HepG2 (cell line): ENCODE results near the gene MB21D2. TPM values are rescaled to one million over a fixed set of nuclear protein-coding genes. Genes with fewer than 3 reads are reported as not detected.

Source experiments
- ATF3 ChIP-seq: sonication (generic); formaldehyde crosslinking; IDR thresholded peaks from 2 replicates; pipeline ENCODE4 v1.4.0; 2020; ENCODE audit warnings: missing genetic modification reagents
- EP300 ChIP-seq, 3 experiments: sonication (generic) in 1 of 3; formaldehyde crosslinking in 1 of 3; IDR thresholded peaks; 2 replicates each; pipeline versions ENCODE4 v1.5.1 to v1.6.1; 2011 to 2020; ENCODE audit warnings: low read depth in 2 of 3, low read length in 2 of 3, borderline replicate concordance in 1 of 3, improper control_type of control experiment in 1 of 3, mild to moderate bottlenecking in 1 of 3, missing genetic modification reagents in 1 of 3, moderate library complexity in 1 of 3
- FLYWCH1 ChIP-seq: sonication (generic); formaldehyde crosslinking; IDR thresholded peaks from 2 replicates; pipeline ENCODE4 v1.8.1; 2023; ENCODE audit warnings: mild to moderate bottlenecking, missing genetic modification reagents
- KMT2B ChIP-seq: IDR thresholded peaks from 2 replicates; pipeline ENCODE4 v1.6.1; 2016; ENCODE audit warnings: missing genetic modification reagents, missing compliant biosample characterization
- MIER2 ChIP-seq: IDR thresholded peaks from 2 replicates; pipeline ENCODE4 v1.6.1; 2016; ENCODE audit warnings: missing biosample characterization, missing genetic modification reagents
- PPARG ChIP-seq: conservative IDR thresholded peaks from 2 replicates; pipeline ENCODE4 v1.6.1; 2016; ENCODE audit warnings: missing biosample characterization, missing genetic modification reagents
- PRMT3 ChIP-seq: sonication (generic); formaldehyde crosslinking; IDR thresholded peaks from 2 replicates; pipeline ENCODE4 v1.8.1; 2022; ENCODE audit warnings: low read depth, mild to moderate bottlenecking, moderate library complexity, missing genetic modification reagents, borderline replicate concordance
- RBM22 ChIP-seq: fragments of 200-400 bp; formaldehyde crosslinking; optimal IDR thresholded peaks from 2 replicates; pipeline ENCODE3; 2017; ENCODE audit warnings: mild to moderate bottlenecking, low read length, moderate library complexity
- SNAPC4 ChIP-seq: sonication (generic); formaldehyde crosslinking; IDR thresholded peaks from 2 replicates; pipeline ENCODE4 v1.4.0; 2020; ENCODE audit warnings: mild to moderate bottlenecking, missing genetic modification reagents
- TAF15 ChIP-seq: fragments of 200-400 bp; formaldehyde crosslinking; IDR thresholded peaks from one replicate; pipeline ENCODE4 v1.6.1; 2018; ENCODE audit warnings: mild to moderate bottlenecking, low read depth, low read length; ENCODE audit not compliant: poor library complexity, severe bottlenecking
- TOPORS ChIP-seq: sonication (generic); formaldehyde crosslinking; IDR thresholded peaks from 2 replicates; pipeline ENCODE4 v1.8.0; 2023; ENCODE audit warnings: mild to moderate bottlenecking, missing genetic modification reagents
- ZMAT3 ChIP-seq: sonication (generic); formaldehyde crosslinking; conservative IDR thresholded peaks from 2 replicates; pipeline ENCODE4 v1.7.0; 2021; ENCODE audit warnings: missing genetic modification reagents
- ZNF34 ChIP-seq: sonication (generic); formaldehyde crosslinking; IDR thresholded peaks from 2 replicates; pipeline ENCODE4 v1.4.0; 2020; ENCODE audit warnings: mild to moderate bottlenecking, missing genetic modification reagents, borderline replicate concordance
- ZNF432 ChIP-seq: sonication (generic); formaldehyde crosslinking; IDR thresholded peaks from 2 replicates; pipeline ENCODE4 v1.5.0; 2020; ENCODE audit warnings: missing genetic modification reagents, mild to moderate bottlenecking, borderline replicate concordance
- polyA plus RNA-seq, 8 experiments: library from polyadenylated mRNA; depleted of rRNA in 3 of 8; stranded (reverse) in 7 of 8; unstranded in 1 of 8; fragments of >200 nt; fragmentation: Illumina TruSeq in 4 of 8; extraction: Trizol in 4 of 8; gene quantifications; 2 replicates each; pipeline versions ENCODE4 v1.2.1 to v1.2.3, GENCODE V29; 2011 to 2016; ENCODE audit warnings: low read depth in 4 of 8, missing spikeins in 1 of 8, mixed read lengths in 1 of 8; ENCODE audit not compliant: insufficient read depth in 1 of 8
- total RNA-seq, 5 experiments: library from RNA; depleted of rRNA; stranded (reverse); fragments of >200 nt; fragmentation: Illumina TruSeq; extraction: Trizol; gene quantifications; 2 replicates each; pipeline ENCODE4 v1.2.3, GENCODE V29; 2016; ENCODE audit warnings: low read depth in 1 of 5
- TF ChIP-seq, protein P1 (sequence below): sonication (generic); formaldehyde crosslinking; IDR thresholded peaks from 2 replicates; pipeline ENCODE4 v1.4.0; 2020; ENCODE audit warnings: missing genetic modification reagents
- TF ChIP-seq, protein P2 (sequence below): fragments of 450-650 bp; IDR thresholded peaks from 2 replicates; pipeline ENCODE4 v1.6.1; 2017

MB21D2 gene
- total and polyA plus RNA-seq, 2 of the 13 experiments (the other 11 are each of a cell fraction or from before 2014, with no cell fraction given), result 0.90 to 1.6 TPM

DNA sequence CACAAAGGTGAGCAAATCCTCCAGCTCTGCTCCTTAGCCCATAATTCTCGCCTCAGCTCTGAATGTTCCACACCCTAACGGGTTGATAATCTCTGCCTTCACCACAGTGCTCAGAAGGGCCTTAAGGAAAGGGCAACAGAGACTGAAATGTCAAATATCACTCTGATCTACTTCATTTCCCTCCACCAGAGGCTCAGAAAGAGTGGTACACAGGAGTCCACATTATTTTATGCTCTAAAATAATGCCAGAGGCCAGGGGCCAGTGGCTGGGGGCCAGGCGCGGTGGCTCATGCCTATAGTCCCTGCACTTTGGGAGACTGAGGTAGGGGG is 72.2 kb downstream of the MB21D2 start (continued):
- TF ChIP-seq, protein P1, sequence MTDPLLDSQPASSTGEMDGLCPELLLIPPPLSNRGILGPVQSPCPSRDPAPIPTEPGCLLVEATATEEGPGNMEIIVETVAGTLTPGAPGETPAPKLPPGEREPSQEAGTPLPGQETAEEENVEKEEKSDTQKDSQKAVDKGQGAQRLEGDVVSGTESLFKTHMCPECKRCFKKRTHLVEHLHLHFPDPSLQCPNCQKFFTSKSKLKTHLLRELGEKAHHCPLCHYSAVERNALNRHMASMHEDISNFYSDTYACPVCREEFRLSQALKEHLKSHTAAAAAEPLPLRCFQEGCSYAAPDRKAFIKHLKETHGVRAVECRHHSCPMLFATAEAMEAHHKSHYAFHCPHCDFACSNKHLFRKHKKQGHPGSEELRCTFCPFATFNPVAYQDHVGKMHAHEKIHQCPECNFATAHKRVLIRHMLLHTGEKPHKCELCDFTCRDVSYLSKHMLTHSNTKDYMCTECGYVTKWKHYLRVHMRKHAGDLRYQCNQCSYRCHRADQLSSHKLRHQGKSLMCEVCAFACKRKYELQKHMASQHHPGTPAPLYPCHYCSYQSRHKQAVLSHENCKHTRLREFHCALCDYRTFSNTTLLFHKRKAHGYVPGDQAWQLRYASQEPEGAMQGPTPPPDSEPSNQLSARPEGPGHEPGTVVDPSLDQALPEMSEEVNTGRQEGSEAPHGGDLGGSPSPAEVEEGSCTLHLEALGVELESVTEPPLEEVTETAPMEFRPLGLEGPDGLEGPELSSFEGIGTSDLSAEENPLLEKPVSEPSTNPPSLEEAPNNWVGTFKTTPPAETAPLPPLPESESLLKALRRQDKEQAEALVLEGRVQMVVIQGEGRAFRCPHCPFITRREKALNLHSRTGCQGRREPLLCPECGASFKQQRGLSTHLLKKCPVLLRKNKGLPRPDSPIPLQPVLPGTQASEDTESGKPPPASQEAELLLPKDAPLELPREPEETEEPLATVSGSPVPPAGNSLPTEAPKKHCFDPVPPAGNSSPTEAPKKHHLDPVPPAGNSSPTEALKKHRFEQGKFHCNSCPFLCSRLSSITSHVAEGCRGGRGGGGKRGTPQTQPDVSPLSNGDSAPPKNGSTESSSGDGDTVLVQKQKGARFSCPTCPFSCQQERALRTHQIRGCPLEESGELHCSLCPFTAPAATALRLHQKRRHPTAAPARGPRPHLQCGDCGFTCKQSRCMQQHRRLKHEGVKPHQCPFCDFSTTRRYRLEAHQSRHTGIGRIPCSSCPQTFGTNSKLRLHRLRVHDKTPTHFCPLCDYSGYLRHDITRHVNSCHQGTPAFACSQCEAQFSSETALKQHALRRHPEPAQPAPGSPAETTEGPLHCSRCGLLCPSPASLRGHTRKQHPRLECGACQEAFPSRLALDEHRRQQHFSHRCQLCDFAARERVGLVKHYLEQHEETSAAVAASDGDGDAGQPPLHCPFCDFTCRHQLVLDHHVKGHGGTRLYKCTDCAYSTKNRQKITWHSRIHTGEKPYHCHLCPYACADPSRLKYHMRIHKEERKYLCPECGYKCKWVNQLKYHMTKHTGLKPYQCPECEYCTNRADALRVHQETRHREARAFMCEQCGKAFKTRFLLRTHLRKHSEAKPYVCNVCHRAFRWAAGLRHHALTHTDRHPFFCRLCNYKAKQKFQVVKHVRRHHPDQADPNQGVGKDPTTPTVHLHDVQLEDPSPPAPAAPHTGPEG (CRISPR knock-in tag), result no peak
- no peak for TF ChIP-seq KMT2B (CRISPR knock-in tag)
- no peak for TF ChIP-seq ZNF432
- no peak for TF ChIP-seq MIER2 (CRISPR knock-in tag)
- TF ChIP-seq TAF15, result no peak
- no peak for TF ChIP-seq PRMT3 (CRISPR knock-in tag)
- TF ChIP-seq FLYWCH1, result no peak
- TF ChIP-seq TOPORS (CRISPR knock-in tag), result no peak
- no peak for TF ChIP-seq ZMAT3 (CRISPR knock-in tag)
- TF ChIP-seq SNAPC4 (CRISPR knock-in tag), result no peak
- no peak for TF ChIP-seq RBM22
- TF ChIP-seq EP300 (IDR thresholded peaks at IDR 0.05; ENCODE audit: low read depth in 2 of 2, low read length in 2 of 2), result no peak
- no peak for TF ChIP-seq EP300 (CRISPR knock-in tag; IDR thresholded peaks at IDR 0.05; ENCODE audit: borderline replicate concordance)
- no peak for TF ChIP-seq PPARG
- TF ChIP-seq ZNF34 (CRISPR knock-in tag), result no peak
- TF ChIP-seq ATF3 (CRISPR knock-in tag), result no peak
- TF ChIP-seq, protein P2, sequence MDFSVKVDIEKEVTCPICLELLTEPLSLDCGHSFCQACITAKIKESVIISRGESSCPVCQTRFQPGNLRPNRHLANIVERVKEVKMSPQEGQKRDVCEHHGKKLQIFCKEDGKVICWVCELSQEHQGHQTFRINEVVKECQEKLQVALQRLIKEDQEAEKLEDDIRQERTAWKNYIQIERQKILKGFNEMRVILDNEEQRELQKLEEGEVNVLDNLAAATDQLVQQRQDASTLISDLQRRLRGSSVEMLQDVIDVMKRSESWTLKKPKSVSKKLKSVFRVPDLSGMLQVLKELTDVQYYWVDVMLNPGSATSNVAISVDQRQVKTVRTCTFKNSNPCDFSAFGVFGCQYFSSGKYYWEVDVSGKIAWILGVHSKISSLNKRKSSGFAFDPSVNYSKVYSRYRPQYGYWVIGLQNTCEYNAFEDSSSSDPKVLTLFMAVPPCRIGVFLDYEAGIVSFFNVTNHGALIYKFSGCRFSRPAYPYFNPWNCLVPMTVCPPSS, result no peak
